Sigmoid colon (tissue), 4 donors: ENCODE measurements around the gene SPOCK1.

Experiments used
- CTCF ChIP-seq, 4 experiments: fragments of 450-650 bp in 3 of 4; fragments of 200-600 bp in 1 of 4; IDR thresholded peaks; one replicate each; pipeline ENCODE4 v1.5.1; 2016 to 2019; ENCODE audit warnings: antibody characterized with exemption in 4 of 4, mild to moderate bottlenecking in 3 of 4, moderate library complexity in 2 of 4
- EP300 ChIP-seq, 4 donors: sonication (generic); formaldehyde crosslinking; IDR thresholded peaks; one replicate each; pipeline ENCODE4 v1.6.1; 2017; ENCODE audit warnings: antibody characterized with exemption in 4 of 4
- POLR2A ChIP-seq, 2 donors: fragments of 450-650 bp; IDR thresholded peaks; one replicate each; pipeline ENCODE4 v1.6.1; 2016; ENCODE audit warnings: antibody characterized with exemption in 2 of 2, mild to moderate bottlenecking in 2 of 2, moderate library complexity in 2 of 2
- POLR2AphosphoS5 ChIP-seq, 4 donors: sonication (generic); formaldehyde crosslinking; IDR thresholded peaks; one replicate each; pipeline ENCODE4 v1.6.1; 2017; ENCODE audit warnings: antibody characterized with exemption in 4 of 4

- TF ChIP-seq CTCF (IDR thresholded peaks at IDR 0.05) (no peak), POLR2A (IDR thresholded peaks at IDR 0.05) (no peak), EP300 (IDR thresholded peaks at IDR 0.05) (no peak), POLR2AphosphoS5 (IDR thresholded peaks at IDR 0.05) (no peak)
These were observed 289.8 kb downstream of the SPOCK1 start for GRCh38 chr5:137209232-137209809.
